Activated gamma-delta T cell treated with anti-CD3 and anti-CD28 coated beads, Interleukin-2, amount 50 U/mL, for 16 hours (primary cell): ENCODE measurements around the gene RHCG.

Source experiments
- DNase-seq: peaks from one replicate; pipeline ENCODE4 v3.0.0-alpha.2; 2020; ENCODE audit warnings: low read depth

The RHCG gene

DNA sequence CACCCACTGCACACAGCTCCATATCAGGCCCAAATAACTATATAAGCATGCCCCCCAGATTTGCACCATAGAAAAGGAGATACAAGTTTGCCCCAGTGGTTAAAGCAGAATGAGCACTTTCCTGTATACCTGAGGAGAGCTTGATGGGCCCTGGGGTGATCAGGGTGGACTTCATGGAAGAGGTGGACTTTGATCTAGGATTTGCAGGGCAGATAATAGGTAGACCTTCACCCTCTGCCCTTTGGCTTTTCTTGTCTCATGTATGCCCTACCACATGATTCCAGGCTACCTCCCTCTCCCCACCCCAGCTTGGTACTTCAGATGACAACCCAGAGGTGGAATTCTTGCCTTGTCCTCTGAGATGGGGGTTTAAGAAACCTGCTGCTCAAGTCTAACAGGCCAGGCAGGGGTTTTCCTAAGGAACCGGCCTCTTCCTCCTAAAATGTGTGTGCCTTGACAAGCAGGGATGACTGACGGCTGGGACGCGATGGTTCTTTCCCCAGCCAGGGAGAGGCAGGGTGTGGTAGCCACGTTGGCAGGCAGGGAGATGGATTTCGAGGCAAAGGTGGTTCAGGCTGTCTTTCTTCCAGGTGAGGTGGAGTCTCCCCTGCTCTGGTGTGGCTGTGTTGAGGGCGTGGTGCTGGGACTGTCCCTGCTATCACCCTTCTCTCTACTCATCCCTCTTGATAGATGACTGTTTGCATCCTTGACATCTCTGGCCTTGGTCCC is 6.6 kb upstream of the RHCG start:
- no peak for DNase-seq

DNA sequence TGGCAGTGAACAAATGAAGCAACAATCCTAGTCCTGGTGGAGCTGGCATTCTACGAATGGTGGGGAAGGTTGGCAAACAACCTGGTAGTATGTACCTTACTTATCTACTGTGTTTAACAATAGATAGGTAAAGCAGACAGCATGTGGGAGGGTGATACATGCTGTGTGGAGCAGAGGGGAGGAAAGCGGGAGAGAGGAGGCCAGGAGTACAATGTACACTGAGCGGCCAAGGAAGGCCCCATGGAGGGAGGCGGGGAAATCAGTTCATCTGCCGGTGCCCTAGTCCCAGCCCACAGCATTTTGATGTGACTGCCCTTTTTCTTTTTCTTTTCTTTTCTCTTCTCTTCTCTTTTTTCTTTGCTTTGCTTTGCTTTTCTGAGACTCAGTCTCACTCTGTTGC is 5.3 kb upstream of the RHCG start:
- no peak for DNase-seq

DNA sequence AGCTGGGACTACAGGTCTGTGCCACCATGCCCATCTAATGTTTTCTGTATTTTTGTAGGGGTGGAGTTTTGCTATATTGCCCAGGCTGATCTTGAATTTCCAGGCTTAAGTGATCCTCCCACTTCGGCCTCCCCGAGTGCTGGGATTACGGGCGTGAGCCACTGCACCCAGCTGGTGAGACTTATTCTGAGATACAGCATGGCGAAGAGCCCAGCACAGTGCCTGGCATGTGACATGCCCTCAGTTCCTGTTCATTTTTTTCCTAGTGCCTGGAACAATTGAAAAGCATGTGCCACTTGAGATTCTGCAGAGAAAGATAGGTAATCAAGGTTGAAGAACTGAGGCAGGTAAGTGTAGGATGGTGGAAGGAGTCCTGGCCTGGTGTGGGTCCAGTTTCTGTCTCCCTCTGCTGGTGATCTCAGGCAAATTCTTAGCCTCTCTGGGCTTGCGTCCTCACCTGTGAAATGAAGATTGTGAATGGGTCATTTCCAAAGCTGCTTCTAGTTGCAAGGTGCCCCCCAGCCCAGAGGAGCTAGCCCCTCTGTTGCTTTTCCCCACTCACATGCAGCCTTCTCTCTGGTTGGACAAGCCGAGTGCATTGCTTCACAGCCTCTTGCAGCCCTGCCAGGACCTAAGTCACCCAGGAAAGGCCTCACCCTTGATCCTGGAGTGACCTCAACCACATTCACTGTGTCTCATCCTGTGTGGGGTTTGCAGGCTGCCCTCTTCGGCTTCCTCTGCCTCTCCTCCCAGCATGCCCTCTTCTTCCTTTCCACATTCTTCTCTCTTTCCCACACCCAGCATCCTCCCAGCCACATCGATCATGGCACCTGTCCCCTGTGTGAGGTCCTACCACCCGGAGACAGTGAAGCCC is 4.3 kb upstream of the RHCG start:
- no peak for DNase-seq

DNA sequence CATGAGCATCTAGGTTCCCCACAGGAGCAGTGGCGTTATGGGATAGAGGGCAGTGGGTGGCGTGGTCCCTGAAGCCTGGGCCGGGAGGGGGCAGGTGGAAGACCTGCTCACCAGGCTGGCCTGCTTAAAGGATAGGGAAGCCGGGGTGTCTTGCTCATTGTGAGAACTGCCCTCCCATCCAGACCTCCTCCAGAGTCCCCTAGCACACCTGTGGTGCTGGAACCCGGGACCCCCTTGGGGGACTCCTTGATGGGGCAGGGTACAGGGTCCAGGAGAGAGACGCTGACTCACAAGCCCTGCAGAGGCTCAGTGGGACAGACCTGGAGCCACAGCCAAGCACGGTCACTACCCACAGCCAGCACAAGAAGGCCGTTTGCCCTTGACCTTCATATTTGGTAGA is 2.8 kb upstream of the RHCG start:
- no peak for DNase-seq

DNA sequence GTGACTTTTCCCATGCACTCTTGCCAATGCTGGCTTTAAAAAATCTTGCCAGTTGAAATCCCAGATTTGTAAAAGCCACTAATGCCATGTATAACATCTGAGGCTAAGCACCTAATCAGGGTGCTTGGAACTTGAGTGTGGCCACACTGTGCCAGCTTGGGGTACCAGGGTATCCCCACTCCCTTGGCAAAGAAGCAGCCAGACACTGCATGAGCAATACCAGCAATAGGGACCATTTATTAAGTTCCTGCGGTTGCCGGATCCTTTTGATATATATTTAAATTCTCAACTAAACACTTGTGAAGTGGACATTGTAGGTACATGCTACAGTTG is 2.2 kb upstream of the RHCG start:
- DNase-seq, result no peak

DNA sequence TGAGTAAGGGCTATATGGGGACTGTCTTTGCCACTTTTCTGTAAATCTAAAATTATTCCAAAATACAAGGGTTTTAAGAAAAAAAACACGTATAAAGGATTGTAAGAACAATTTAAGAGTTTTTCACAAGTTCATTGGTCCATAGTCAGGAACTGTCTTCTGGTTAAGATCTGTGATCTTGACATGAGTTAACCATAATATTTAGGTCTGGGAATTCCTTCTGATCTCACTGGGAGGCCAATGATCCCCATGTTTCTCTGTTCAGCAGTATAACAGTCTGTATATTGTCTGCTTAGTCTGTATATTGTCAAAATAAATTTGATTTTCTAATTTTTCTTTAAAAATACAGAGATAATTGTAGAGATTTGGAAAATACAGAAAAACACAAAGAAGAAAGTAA is 848 bp upstream of the RHCG start:
- no peak for DNase-seq

DNA sequence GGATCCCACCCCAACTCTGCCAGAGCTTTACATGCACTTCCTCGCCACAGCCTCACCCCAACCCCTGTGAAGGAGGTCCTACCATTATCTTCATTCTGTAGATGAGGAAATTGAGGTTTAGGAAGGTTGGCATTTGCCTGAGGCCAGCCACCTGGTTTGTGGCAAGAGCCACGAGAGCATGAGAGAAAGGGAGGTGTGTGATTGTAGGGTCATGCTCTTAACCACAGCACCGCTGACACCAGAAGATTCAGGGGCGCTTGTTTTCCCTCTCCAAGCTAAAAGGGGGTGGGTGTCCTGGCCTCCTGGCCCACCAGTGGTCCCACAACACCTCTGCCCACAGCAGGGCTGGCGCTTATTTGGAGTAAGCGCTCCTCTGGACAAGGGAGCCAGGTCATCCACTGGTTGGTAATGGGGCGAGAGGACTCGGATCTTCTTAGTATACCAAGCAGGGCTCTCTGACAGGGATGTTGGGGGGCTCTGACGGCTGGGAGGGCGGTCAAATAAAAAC is 691 bp downstream of the RHCG start:
- DNase-seq, result no peak

GRCh38 chr15:89494941-89495637 is 1.3 kb downstream of the RHCG start:
- DNase-seq, result no peak

DNA sequence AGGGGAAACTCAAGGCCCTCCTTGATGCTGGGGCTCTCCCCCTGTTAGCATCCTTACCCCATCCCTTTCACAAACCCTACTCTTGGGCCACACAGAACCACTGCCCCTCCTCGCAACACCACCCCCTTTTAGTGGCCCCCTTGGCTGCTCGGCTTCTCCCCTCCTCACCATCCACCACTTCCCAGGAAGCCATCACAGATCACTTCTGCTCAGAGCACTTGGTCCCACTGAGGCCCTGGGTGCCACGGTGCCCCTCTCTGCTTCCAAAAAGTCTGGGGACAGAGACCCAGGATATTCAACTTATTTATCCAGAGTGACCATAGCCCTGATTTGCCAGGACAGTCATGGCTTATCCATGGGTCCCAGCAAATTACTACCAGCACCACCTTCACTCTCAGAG is 2.4 kb downstream of the RHCG start:
- DNase-seq, result no peak

- no peak for DNase-seq
These were observed 3.3 kb downstream of the RHCG start for GRCh38 chr15:89492934-89493631.

DNA sequence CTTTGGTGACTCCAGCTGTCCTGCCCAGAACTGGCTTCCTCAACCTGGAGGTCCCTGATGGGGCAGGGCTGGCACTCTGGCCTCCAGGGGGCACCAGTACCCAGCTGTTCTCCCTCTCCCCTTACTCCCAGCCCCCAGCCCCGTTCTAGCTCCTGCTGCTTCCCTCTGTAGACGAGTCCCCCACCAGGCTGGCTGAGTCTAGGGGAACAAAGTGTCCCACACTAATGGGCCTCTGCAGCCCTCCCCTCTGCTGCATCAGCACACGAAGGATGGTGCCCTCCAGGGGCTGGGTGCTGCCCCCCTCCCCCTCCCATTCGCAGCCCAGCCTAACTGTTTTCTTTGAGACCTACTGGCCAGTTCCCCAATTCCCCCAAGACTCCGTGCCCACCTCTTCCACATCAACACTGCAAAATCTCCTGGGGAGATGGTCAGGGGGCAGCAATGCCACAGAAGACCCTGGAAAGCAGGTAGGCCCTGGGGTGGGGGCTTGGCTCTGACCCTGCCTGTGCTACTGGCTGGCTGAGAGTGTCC is 4.2 kb downstream of the RHCG start:
- no peak for DNase-seq

- no peak for DNase-seq
These were observed 5.5 kb downstream of the RHCG start for GRCh38 chr15:89490814-89491315.

DNA sequence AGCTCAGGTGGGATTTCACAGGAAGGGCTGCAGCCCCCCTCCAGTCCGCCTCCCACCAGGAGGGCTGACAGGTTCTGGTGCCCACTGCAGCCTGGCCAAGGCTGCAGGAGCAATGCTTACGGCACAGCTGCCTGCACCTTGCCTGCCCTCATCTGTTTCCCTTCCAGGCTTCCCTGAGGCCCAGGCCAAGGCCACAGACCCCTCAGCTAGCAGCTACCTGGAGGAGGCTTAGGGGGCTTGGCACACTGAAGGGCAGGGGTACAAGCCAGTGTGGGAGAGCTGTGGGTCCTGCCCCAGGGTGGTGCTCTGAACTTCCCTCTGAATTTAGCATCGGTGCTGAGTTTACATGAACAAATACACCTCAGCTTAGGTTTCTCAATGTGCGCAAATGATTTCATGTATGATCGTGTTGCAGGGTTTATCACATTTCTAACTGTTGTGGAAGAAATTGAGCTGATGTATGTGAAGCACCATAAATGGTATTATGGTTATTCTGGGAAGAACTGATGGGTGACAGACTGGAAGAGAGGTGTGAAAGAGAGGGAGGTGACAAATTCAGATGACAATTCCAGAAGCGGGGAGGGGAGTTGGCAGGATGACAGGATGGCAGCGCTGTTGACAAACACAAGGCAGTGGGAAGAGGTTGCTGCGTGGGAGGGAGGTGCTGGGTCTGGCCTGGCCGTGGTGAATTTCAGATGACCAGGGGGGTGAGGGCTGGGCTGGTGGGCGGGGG is 6.1 kb downstream of the RHCG start:
- no peak for DNase-seq

- no peak for DNase-seq
These were observed 7.0 kb downstream of the RHCG start for GRCh38 chr15:89489376-89489775.

GRCh38 chr15:89487791-89488190 is 8.6 kb downstream of the RHCG start:
- no peak for DNase-seq

GRCh38 chr15:89486726-89487050 is 9.7 kb downstream of the RHCG start:
- DNase-seq, result peak; percentile 14

- no peak for DNase-seq
These were observed 13.3 kb downstream of the RHCG start for GRCh38 chr15:89483079-89483478.

- DNase-seq, result no peak
These were observed 14.2 kb downstream of the RHCG start for GRCh38 chr15:89482139-89482538.

GRCh38 chr15:89480505-89480904 is 15.9 kb downstream of the RHCG start:
- no peak for DNase-seq

- no peak for DNase-seq
These were observed 17.2 kb downstream of the RHCG start for GRCh38 chr15:89479173-89479572.
